Activated naive CD4-positive, alpha-beta T cell treated with anti-CD3 and anti-CD28 coated beads, Interleukin-2, amount 50 U/mL, for 72 hours (primary cell): ENCODE results near the gene UNC79. TPM values are rescaled to one million over a fixed set of nuclear protein-coding genes. Genes with fewer than 3 reads are reported as not detected.
A peak's percentile ranks its signal among the peaks of the same experiment; 100 is the strongest.

Experiments
- ATAC-seq, 2 donors: fragments of 150-1000 bp; cut with Tn5 transposase; 2 replicates each; pipeline ENCODE4 v1.10.0; 2021; ENCODE audit warnings: mild to moderate bottlenecking in 2 of 2, moderate library complexity in 2 of 2
- DNase-seq, 2 donors: peaks; one replicate each; pipeline ENCODE4 v3.0.0; 2021 to 2022; ENCODE audit warnings: low spot score in 2 of 2
- H3K27ac Mint-ChIP-seq, 2 donors: one replicate each; pipeline ENCODE4 v1.8.0; 2022; ENCODE audit warnings: mild to moderate bottlenecking in 2 of 2, mixed read lengths in 2 of 2
- H3K36me3 Mint-ChIP-seq, 2 donors: one replicate each; pipeline ENCODE4 v1.8.0; 2022; ENCODE audit warnings: mixed read lengths in 2 of 2
- H3K9me3 Mint-ChIP-seq, 2 donors: one replicate each; pipeline ENCODE4 v1.8.0; 2022; ENCODE audit warnings: mixed read lengths in 2 of 2
- total RNA-seq, 2 donors: library from RNA; stranded (reverse); gene quantifications; one replicate each; pipeline ENCODE4 v1.2.3, GENCODE V29; 2022

UNC79 gene
- total RNA-seq, 2 donors from 2014 or later, result 0.02 TPM; not detected in 1

DNA sequence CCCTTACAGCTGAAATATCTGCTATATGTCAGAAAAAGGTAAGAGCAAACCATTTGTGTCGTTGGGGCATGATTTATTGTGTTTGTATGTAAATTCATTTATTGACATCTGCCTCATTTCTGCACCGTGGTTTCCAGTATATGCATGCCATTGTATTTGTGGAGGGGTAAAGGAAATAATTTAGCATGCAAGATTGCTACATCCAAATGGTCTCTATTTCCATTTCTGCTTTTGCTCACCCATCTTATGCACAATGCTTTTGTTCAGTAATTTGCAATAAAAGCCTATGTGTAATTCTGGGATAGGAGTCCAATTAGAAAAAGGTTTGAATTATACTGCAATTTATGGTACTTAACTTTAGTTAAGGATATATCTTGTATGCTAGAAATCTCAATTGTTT lies 101.8 kb downstream of the UNC79 start:
- Mint-ChIP-seq H3K9me3 (no peaks in the 10 kb centered on the region), H3K27ac (no peak overlapping the region), H3K36me3 (no peaks in the 10 kb centered on the region)
- no peak for ATAC-seq
- no peak for DNase-seq

DNA sequence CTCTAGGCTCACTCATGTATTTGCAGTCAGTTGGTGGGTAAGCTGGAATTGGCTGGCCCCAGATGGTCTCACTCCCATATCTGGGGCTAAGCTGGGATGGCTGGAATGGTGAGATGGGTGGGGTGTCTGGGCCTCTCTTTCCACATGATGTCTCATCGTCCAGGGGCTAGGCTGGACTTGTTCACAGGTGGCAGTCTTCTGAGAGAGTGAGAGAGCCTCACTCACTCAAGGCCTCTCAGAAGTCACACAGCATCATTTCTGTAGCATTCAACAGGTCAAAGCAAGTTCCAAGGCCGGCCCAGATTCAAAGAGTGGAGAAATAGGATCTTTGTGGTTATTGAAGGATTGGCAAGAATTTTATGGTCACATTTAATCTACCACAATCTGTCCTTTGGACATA lies 102.7 kb downstream of the UNC79 start:
- no peak for ATAC-seq
- DNase-seq, result no peak
- Mint-ChIP-seq H3K27ac (no peak overlapping the region), H3K36me3 (no peaks in the 10 kb centered on the region), H3K9me3 (no peaks in the 10 kb centered on the region)

DNA sequence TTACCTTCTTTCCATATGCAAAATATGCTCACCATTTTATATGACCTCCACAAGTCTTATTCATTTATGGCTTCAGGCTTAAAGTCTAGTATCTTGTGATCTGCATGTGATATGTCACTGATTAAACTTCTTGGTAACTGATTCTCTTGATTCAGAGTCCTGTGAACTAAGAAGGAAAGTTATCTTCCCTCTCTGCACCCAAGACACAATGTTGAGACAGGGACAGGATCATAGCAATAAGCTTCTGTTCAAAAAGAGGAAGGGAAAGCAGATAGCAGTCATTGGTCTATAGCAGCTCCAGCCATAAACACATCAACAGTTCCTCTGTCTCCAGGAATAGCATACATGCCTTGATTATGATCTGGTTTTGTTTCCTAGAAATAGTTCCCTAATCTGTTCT lies 103.1 kb downstream of the UNC79 start:
- no peak for ATAC-seq

DNA sequence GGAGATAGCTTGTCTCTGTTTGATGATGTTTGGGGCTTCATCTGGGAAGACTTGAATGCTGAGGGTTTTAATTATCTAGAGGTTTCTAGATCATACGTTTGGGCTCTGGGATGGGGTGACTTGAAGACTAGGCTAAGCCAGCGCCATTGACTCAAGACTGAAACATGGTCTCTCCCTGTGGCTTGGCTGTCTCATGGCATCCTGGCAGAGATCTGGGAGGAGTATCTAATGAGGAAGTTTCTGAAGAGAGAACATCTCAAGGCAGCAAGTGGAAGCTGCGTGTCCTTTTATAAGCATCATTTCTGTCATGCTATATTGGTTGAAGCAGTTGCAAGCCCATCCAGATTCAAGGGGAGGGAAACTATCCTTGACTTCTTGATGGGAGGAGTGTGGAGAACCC lies 104.8 kb downstream of the UNC79 start:
- Mint-ChIP-seq H3K36me3 (no peaks in the 10 kb centered on the region), H3K9me3 (no peaks in the 10 kb centered on the region), H3K27ac (no peak overlapping the region)
- no peak for ATAC-seq
- DNase-seq, result no peak

More for the DNA sequence above, 103.1 kb downstream of the UNC79 start:
- H3K9me3 Mint-ChIP-seq, result no peaks in the 10 kb centered on the region
- H3K27ac Mint-ChIP-seq, result no peak overlapping the region
- H3K36me3 Mint-ChIP-seq, result no peaks in the 10 kb centered on the region
- no peak for DNase-seq

DNA sequence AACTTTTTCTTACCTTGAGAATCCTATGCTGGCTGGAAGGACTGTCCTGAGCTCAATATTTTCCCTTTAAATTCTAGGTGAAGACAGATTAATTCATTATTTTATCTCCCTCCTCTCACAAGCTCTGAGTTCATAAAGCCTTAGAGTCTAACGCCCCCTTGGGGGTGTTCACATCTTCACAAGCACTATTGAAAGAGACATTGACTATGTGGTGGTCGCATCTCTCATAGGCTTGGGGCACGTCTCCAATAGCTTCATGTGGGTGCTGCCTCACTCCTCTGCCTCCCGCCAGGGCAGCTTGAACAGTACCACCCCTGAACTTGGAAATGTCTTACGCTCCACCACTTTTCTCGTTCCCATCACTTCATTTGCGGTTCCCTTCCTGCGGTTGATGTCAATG lies 106.2 kb downstream of the UNC79 start:
- ATAC-seq, result no peak
- Mint-ChIP-seq H3K9me3 (no peaks in the 10 kb centered on the region), H3K27ac (no peak overlapping the region), H3K36me3 (no peaks in the 10 kb centered on the region)
- DNase-seq, result no peak

DNA sequence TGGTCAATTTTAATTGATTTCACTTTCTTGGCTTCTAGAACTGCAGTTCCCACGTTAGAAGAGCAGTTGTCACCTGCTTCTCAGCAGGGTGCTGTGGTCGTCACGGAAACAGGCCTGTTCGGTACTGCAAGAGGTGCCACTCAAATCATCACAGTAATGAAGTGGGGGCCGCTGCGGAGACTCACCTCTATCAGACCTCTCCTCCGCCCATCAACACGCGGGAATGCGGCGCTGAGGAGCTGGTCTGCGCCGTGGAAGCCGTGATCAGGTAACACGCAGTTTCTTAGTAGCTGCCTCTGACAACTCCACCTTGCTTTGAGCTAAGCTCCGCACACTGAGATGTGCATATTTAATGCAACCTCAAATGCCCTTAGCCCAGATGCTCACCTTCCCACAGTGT lies 107.2 kb downstream of the UNC79 start:
- no peaks in the 10 kb centered on the region for H3K9me3 Mint-ChIP-seq
- H3K27ac Mint-ChIP-seq, result no peak overlapping the region
- DNase-seq, result no peak
- H3K36me3 Mint-ChIP-seq, result no peaks in the 10 kb centered on the region
- ATAC-seq, result no peak

DNA sequence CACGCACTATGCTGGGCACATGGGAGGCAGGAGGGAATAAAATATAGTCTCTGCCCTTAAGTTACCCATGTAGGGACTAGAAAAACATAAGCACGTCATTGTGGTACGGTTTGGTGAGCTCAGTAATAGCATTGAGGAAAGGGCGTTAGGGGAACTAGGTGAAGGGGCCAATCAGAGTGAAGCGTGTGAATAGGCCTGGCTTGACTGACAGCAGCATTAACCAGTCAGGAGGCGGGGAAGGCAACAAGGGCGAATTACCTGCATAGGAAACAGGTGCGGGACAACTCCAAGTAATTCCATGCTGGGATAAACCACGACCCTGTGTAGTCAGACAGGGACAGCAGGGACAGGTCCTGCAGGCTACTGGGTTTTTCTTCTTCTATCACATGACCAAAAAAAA lies 107.7 kb downstream of the UNC79 start:
- DNase-seq (no peak), ATAC-seq (no peak)
- Mint-ChIP-seq H3K27ac (no peak overlapping the region), H3K9me3 (no peaks in the 10 kb centered on the region), H3K36me3 (no peaks in the 10 kb centered on the region)

DNA sequence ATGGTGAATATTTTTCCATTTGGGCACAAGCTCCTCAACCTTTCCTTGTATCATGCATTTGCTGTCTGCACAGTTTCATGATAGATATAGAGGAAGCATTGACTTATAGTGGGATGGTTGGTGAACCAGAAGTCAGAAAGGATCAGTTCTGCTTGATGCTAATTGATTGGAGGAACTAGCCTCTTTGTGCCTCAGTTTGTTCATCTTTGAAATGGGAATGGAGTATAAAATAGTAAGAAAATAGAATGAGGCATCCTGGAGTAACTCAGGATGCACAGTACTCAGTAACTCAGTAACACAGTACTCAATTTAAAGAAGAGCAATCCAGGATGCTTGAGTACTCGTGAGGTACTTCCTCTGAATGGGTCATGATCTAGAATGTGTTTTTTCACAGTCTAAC lies 109.5 kb downstream of the UNC79 start:
- Mint-ChIP-seq H3K27ac (no peak overlapping the region), H3K36me3 (no peaks in the 10 kb centered on the region), H3K9me3 (no peaks in the 10 kb centered on the region)
- no peak for DNase-seq
- no peak for ATAC-seq

DNA sequence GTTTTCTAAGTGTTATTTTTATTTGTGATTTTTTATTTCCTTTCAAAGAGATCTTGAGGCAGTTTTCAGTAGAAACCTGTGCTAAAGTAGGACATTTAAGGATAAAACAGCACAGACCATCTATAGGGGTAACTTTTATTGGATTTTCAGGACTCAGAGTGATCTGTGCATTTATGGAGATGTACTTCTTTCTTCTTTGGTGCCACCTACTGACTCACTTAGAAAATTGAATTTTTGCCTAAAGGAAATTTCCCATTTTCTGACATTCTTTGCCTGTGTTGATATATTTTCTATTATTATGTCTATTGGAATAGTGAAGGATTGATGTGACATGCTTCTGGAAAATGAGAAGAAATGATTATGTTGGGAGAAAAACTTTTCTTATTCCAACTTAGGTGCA lies 113.0 kb downstream of the UNC79 start:
- no peaks in the 10 kb centered on the region for H3K9me3 Mint-ChIP-seq
- DNase-seq, result no peak
- peak overlapping the region in 1 of 2 donors; percentile 37 for H3K27ac Mint-ChIP-seq
- no peak for ATAC-seq
- no peaks in the 10 kb centered on the region for H3K36me3 Mint-ChIP-seq

DNA sequence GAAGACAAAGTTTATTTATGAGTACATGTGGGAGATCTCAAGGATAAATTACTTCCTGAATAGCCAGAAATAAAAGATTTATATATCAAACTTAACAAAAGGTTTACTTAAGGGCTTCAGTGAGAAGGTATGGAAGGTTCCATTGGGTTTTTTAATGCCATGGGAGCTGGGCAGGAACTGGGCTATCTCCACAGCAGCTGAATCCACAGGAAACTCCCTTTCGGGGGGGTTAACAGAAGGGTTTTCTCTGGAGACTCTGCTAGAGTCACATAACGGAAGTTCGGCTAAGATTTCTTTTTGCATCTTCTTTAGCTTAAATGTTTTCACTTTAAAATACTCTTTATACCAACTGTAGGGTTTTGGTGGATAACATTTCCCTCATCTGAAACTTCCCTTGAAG lies 113.5 kb downstream of the UNC79 start:
- peak overlapping the region in 1 of 2 donors; percentile 37 for H3K27ac Mint-ChIP-seq

DNA sequence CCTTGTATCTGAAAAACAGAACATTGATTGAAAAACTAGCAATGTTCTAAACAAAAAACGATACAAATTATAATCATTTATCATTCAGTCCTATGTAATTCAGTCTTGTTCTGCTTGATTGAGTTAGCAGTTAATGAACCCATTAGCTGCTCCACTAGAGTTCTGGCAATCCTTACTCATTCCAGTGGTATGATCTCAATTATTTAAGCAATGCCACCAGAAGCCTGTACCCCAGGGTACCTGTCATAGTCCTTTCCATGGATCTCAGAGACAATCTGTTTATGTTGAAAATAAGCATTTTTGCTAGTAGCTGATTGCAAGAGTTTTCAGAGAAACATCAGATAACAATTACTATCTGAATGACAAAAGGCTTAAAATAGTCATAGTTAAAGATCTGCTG lies 115.9 kb downstream of the UNC79 start:
- Mint-ChIP-seq H3K9me3 (no peaks in the 10 kb centered on the region), H3K27ac (no peak overlapping the region), H3K36me3 (no peaks in the 10 kb centered on the region)
- ATAC-seq (no peak), DNase-seq (no peak)

More for the DNA sequence above, 113.5 kb downstream of the UNC79 start:
- no peak for DNase-seq
- Mint-ChIP-seq H3K9me3 (no peaks in the 10 kb centered on the region), H3K36me3 (no peaks in the 10 kb centered on the region)
- ATAC-seq, result no peak

DNA sequence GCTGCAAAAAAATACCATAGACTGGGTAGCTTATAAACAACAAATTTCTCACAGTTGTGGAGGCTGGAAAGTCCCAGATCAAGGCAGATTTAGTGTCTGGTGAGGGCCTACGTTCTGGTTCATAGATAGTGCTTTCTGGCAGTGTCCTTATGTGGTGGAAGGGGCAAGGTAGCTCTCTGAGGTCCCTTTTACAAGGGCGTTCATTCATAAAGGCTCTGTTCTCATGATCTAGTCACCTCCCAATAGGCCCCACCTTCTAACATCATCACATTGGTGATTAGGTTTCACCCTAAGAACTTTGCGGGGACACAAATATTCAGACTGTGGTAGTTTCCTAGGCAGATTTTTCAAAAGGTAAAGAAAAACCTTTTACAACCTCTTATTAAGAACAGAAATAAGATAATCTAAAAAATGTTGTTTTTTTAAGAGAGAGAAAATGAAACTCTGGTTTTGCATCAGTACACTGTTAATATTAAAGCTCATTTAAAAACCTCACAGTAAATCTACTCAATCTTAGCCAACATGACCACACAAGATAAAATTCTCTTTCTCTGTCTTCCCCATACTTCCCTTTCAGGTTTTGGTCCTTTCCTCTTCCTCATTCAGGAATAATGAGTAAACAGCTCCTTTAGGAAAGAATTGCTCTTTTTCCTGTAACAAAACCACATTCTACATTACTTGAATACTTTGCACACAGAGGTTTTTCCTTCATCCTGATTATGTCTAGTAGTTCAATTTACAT lies 117.5 kb downstream of the UNC79 start:
- Mint-ChIP-seq H3K27ac (no peak overlapping the region), H3K9me3 (no peaks in the 10 kb centered on the region), H3K36me3 (no peaks in the 10 kb centered on the region)
- ATAC-seq (no peak), DNase-seq (no peak)

DNA sequence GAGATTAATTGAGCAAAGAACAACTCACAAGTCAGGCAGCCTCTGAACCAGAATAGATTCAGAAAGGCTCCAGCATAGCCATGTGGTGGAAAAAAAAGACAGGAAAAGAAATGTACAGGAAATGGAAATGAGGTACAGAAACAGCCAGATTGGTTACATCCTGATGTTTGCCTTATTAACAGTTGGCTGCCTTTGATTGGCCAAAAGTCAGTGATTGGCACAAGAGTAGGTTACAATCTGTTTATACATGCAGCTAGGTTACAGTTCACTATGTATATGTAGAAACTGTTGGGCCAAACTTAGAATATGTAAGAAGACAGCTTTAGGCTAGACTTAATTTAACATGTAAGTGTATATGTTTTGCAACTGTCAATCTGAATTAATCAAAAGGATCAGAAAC lies 118.9 kb downstream of the UNC79 start:
- no peaks in the 10 kb centered on the region for H3K36me3 Mint-ChIP-seq
- ATAC-seq (no peak), DNase-seq (no peak)
- H3K27ac Mint-ChIP-seq, result no peak overlapping the region
- H3K9me3 Mint-ChIP-seq, result no peaks in the 10 kb centered on the region

DNA sequence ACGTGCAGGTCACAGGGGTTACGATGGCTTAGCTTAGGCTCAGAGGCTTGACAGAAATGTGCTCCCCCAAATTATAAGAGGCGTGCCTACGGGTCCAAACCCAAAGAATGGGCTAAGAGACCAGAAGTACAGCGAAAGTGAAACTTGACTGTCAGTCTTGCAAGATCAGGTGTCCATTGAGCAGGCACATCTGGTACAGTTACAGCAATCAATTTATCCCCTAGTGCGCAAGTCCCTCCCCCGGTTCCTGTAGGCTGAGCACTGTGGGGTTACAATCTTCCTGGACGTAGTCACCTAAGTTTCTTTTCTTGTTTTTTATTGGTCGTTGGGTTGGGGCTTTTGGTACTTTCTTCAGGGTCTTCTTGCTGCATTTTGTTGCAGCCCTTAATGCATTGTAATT lies 134.2 kb downstream of the UNC79 start:
- peaks cover 0 to 7% of the 10 kb centered on the region in 2 donors for H3K9me3 Mint-ChIP-seq
- ATAC-seq (no peak), DNase-seq (no peak)
- no peak overlapping the region for H3K27ac Mint-ChIP-seq
- no peaks in the 10 kb centered on the region for H3K36me3 Mint-ChIP-seq

DNA sequence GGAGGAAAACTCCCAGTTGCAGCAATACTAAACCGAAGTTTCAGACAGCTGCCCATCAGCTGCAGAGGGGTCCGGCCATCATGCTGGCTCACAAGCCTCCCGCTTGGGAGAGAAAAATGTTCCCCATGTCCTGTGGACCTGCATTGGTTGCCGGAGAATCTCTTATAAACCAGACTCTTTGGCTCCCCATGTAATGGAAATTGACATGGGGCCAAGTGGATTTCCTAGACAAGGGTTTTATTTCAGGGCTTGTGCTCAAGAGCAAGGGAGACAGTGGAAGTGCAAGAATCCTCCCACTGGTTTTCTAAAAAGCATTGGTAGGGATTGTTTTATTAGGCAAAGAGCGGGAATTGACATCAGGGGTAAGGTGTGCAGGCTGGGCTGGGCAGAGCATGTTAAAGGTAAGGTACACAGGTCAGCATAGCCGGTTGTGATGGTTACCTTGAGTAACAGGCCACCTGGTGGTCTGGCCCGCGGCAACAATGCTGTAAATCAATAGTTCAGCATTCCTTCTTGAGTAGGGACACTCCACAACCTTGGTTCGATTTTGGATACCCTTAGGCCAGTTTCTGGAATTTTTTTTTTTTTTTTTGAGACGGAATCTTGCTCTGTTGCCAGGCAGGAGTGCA lies 135.4 kb downstream of the UNC79 start:
- no peaks in the 10 kb centered on the region for H3K36me3 Mint-ChIP-seq
- no peak for ATAC-seq
- H3K9me3 Mint-ChIP-seq, result peaks cover 0 to 7% of the 10 kb centered on the region in 2 donors
- H3K27ac Mint-ChIP-seq, result peak overlapping the region in 1 of 2 donors; percentile 79
- DNase-seq, result no peak

DNA sequence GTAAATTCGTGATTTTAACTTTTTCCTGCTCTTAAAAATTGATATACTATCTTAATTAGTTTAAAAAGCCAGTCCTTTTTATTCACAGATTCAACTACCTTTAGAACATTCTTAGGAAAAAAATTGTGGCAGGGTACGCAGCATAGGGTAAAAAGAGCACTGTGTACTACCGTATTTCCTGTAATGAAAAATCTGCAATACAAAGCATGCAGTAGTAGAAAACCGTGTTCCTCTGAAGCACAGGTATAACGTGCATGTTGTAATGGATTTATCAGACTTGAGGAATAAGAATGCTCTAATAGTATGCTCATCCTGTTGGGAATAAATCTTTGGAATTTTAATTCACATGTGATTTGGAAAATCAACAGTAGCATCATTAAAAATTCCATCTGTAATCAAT lies 140.5 kb downstream of the UNC79 start:
- H3K27ac Mint-ChIP-seq, result no peak overlapping the region
- no peak for DNase-seq
- ATAC-seq, result no peak
- H3K9me3 Mint-ChIP-seq, result no peaks in the 10 kb centered on the region
- no peaks in the 10 kb centered on the region for H3K36me3 Mint-ChIP-seq

DNA sequence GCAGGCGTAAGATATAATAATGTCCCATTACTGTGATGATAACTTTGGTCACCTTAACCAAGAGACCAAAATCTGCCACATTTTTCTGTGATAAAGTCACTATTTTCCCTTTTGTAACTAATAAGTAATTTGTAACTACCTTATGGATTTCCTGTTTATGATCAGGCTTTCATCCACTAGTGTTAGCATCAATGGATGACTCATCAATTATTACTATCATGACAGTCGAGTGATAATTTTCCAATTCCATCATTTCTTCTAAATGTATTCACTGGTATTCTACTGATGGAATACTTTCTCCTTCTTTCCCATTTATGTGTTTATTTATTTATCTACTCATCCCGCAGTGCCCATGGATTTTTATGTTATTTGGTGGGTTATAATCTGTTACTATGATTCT lies 148.4 kb downstream of the UNC79 start:
- H3K27ac Mint-ChIP-seq, result no peak overlapping the region
- ATAC-seq (no peak), DNase-seq (no peak)
- H3K36me3 Mint-ChIP-seq, result no peaks in the 10 kb centered on the region
- no peaks in the 10 kb centered on the region for H3K9me3 Mint-ChIP-seq

DNA sequence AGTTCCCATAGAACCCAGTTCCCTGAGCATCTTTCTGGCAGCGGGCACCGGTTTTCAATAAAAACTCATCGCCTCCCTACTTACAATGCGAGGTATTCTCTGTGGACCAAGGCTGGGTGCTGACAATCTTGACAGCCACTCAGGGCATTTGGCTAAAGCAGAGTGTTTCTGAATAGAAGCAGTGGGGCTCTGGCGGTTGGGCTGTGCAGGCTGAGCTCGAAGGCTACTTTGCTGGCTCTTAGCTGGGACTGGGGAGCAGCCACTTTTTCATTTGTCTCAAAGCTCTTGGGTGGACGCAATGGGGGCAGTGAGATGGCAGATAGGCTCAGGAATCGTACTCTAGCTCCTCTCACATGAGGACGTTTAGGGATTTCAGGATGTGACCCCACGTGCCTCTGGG lies 151.8 kb downstream of the UNC79 start:
- no peak for ATAC-seq
- DNase-seq, result no peak
- no peaks in the 10 kb centered on the region for H3K9me3 Mint-ChIP-seq
- H3K27ac Mint-ChIP-seq, result no peak overlapping the region
- H3K36me3 Mint-ChIP-seq, result no peaks in the 10 kb centered on the region
